GM23338 (cell line): ENCODE results near the gene OSBPL1A. TPM values are rescaled to one million over a fixed set of nuclear protein-coding genes. Genes with fewer than 3 reads are reported as not detected.

Experiments
- ATAC-seq: fragments of 200-7000 bp; cut with Tn5 transposase; 3 replicates; pipeline ENCODE4 v1.9.1; 2020
- DNase-seq: peaks from one replicate; pipeline ENCODE4 v3.0.0-alpha.2; 2015; ENCODE audit warnings: low spot score
- H2AFZ ChIP-seq: fragments of 200-600 bp; sonication (generic); 2 replicates; pipeline ENCODE4 v1.8.0; 2016; ENCODE audit warnings: antibody characterized with exemption, mild to moderate bottlenecking, moderate library complexity
- H3F3A ChIP-seq: fragments of 200-600 bp; sonication (generic); replicated peaks from 2 replicates; pipeline ENCODE4 v1.8.0; 2017; ENCODE audit warnings: antibody characterized with exemption, mixed run types, low read depth
- H3K27ac ChIP-seq: fragments of 200-600 bp; sonication (generic); 2 replicates; pipeline ENCODE4 v1.6.1; 2016; ENCODE audit warnings: low read depth
- H3K27me3 ChIP-seq: fragments of 200-600 bp; sonication (generic); 2 replicates; pipeline ENCODE4 v1.8.0; 2016; ENCODE audit warnings: mild to moderate bottlenecking, mixed run types, moderate library complexity; ENCODE audit not compliant: insufficient read depth
- H3K36me3 ChIP-seq: fragments of 200-600 bp; sonication (generic); 2 replicates; pipeline ENCODE4 v1.8.0; 2016; ENCODE audit warnings: mild to moderate bottlenecking; ENCODE audit not compliant: insufficient read depth
- H3K4me1 ChIP-seq: fragments of 200-600 bp; sonication (generic); 2 replicates; pipeline ENCODE4 v1.8.0; 2016; ENCODE audit warnings: mild to moderate bottlenecking, moderate library complexity; ENCODE audit not compliant: insufficient read depth
- H3K4me2 ChIP-seq: fragments of 200-600 bp; sonication (generic); 2 replicates; pipeline ENCODE4 v1.7.1; 2017; ENCODE audit warnings: mixed run types
- H3K4me3 ChIP-seq: fragments of 200-600 bp; sonication (generic); 2 replicates; pipeline ENCODE4 v1.6.1; 2016; ENCODE audit warnings: mixed run types
- H3K79me2 ChIP-seq: fragments of 200-600 bp; sonication (generic); replicated peaks from 2 replicates; pipeline ENCODE4 v1.8.0; 2017; ENCODE audit warnings: mild to moderate bottlenecking; ENCODE audit not compliant: insufficient read depth
- H3K9me2 ChIP-seq: fragments of 200-600 bp; sonication (generic); 2 replicates; pipeline ENCODE4 v1.8.0; 2017; ENCODE audit not compliant: insufficient read depth
- H4K20me1 ChIP-seq: fragments of 200-600 bp; sonication (generic); replicated peaks from 2 replicates; pipeline ENCODE4 v1.8.0; 2017; ENCODE audit warnings: mild to moderate bottlenecking; ENCODE audit not compliant: insufficient read depth
- H3K27ac Mint-ChIP-seq: 2 replicates; pipeline ENCODE4 v1.8.0; 2020; ENCODE audit warnings: inconsistent platforms, mild to moderate bottlenecking, moderate library complexity, mixed read lengths
- H3K27me3 Mint-ChIP-seq: 3 replicates; pipeline ENCODE4 v1.8.0; 2022; ENCODE audit warnings: low read depth, mild to moderate bottlenecking, moderate library complexity, mixed read lengths, inconsistent platforms; ENCODE audit not compliant: insufficient read depth, poor library complexity
- H3K36me3 Mint-ChIP-seq: 3 replicates; pipeline ENCODE4 v1.8.0; 2021; ENCODE audit warnings: low read depth, mild to moderate bottlenecking, inconsistent platforms, moderate library complexity, mixed read lengths
- H3K4me1 Mint-ChIP-seq: 3 replicates; pipeline ENCODE4 v1.8.0; 2020; ENCODE audit warnings: mild to moderate bottlenecking, inconsistent platforms, mixed read lengths
- H3K4me3 Mint-ChIP-seq: 3 replicates; pipeline ENCODE4 v1.8.0; 2021; ENCODE audit warnings: moderate library complexity, mild to moderate bottlenecking, inconsistent platforms, mixed read lengths
- H3K9me3 Mint-ChIP-seq: 3 replicates; pipeline ENCODE4 v1.8.0; 2020; ENCODE audit warnings: moderate library complexity, mild to moderate bottlenecking, inconsistent platforms, mixed read lengths
- ETS1 ChIP-seq: IDR thresholded peaks from 2 replicates; pipeline ENCODE4 v1.6.1; 2016; ENCODE audit warnings: antibody characterized with exemption
- EZH2phosphoT487 ChIP-seq: fragments of 200-600 bp; sonication (generic); IDR thresholded peaks from one replicate; pipeline ENCODE4 v1.8.1; 2018; ENCODE audit warnings: antibody characterized with exemption; ENCODE audit not compliant: unreplicated experiment
- JUNB ChIP-seq: IDR thresholded peaks from one replicate; pipeline ENCODE4 v1.6.1; 2016; ENCODE audit warnings: antibody characterized with exemption; ENCODE audit not compliant: unreplicated experiment
- POLR2AphosphoS5 ChIP-seq: IDR thresholded peaks from 2 replicates; pipeline ENCODE4 v1.6.1; 2016; ENCODE audit warnings: antibody characterized with exemption, low read depth
- REST ChIP-seq: IDR thresholded peaks from one replicate; pipeline ENCODE4 v1.6.1; 2018; ENCODE audit warnings: antibody characterized with exemption; ENCODE audit not compliant: unreplicated experiment
- ZNF114 ChIP-seq: fragments of 250-450 bp; sonication (Bioruptor Pico); IDR thresholded peaks from 2 replicates; pipeline ENCODE4 v1.5.0; 2020; ENCODE audit warnings: mild to moderate bottlenecking, moderate library complexity
- ZNF462 ChIP-seq: fragments of 250-450 bp; sonication (Bioruptor Pico); IDR thresholded peaks from 2 replicates; pipeline ENCODE4 v1.5.0; 2020; ENCODE audit warnings: mild to moderate bottlenecking, moderate library complexity
- polyA plus RNA-seq: library from polyadenylated mRNA; unstranded; fragments of >200 nt; fragmentation: Nextera tagmentation; extraction: Ambion mirVana; gene quantifications from 2 replicates; pipeline ENCODE4 v1.2.1, GENCODE V29; 2016
- total RNA-seq: library from RNA; depleted of rRNA; stranded (reverse); fragments of >200 nt; shearing (Covaris generic); gene quantifications from 2 replicates; pipeline ENCODE4 v1.2.3, GENCODE V29; 2014

The OSBPL1A gene
- total and polyA plus RNA-seq, 2 experiments from 2014 or later = 55.6 to 71.4 TPM

GRCh38 chr18:24262087-24262486 is 135.5 kb downstream of the OSBPL1A start (continued):
- no peak for TF ChIP-seq POLR2AphosphoS5
- no peak for TF ChIP-seq REST
- TF ChIP-seq ZNF114 (CRISPR knock-in tag) = no peak
- no peak for TF ChIP-seq ETS1

GRCh38 chr18:24259869-24260641 is 137.6 kb downstream of the OSBPL1A start:
- no peak overlapping the region for H3K4me3 Mint-ChIP-seq
- ATAC-seq (no peak), DNase-seq (no peak)
- Histone ChIP-seq H3K36me3 (no peaks in the 10 kb centered on the region), H3K79me2 (peaks cover 85% of the 10 kb centered on the region), H3K4me1 (peaks cover 8% of the 10 kb centered on the region; the same call in 1 of the 2 replicates), H3F3A (no peaks in the 10 kb centered on the region), H4K20me1 (peaks cover 6% of the 10 kb centered on the region; the same call in 1 of the 2 replicates), H2AFZ (no peak overlapping the region), H3K27me3 (no peaks in the 10 kb centered on the region), H3K4me2 (no peak overlapping the region), H3K27ac (no peak overlapping the region), H3K4me3 (no peak overlapping the region), H3K9me2 (no peaks in the 10 kb centered on the region)
- peaks cover 14% of the 10 kb centered on the region; the same call in 2 of the 3 replicates for H3K36me3 Mint-ChIP-seq
- H3K9me3 Mint-ChIP-seq = peaks cover 8% of the 10 kb centered on the region; the same call in 2 of the 3 replicates
- H3K4me1 Mint-ChIP-seq = peaks cover 27% of the 10 kb centered on the region
- H3K27me3 Mint-ChIP-seq = no peaks in the 10 kb centered on the region
- peak overlapping the region; percentile 54; the same call in 1 of the 2 replicates for H3K27ac Mint-ChIP-seq
- TF ChIP-seq EZH2phosphoT487 = no peak
- TF ChIP-seq ETS1 = no peak
- TF ChIP-seq JUNB = no peak
- TF ChIP-seq ZNF462 (CRISPR knock-in tag) = no peak
- TF ChIP-seq REST = no peak
